ENCODE measurements around the gene MRPS9.
A peak's percentile ranks its signal among the peaks of the same experiment; 100 is the strongest.

MRPS9 gene

GRCh38 chr2:105141099-105141614 lies 103.3 kb downstream of the MRPS9 start:
- H3K4me3 ChIP-seq (ENCODE audit: control insufficient read depth, low read depth, low read length), result no peak overlapping the region
- no peak for TF ChIP-seq CTCF (IDR thresholded peaks at IDR 0.05; ENCODE audit: control insufficient read depth, insufficient read depth, low read depth, low read length, missing control alignments)
- DNase-seq (ENCODE audit: low read depth), result no peak

GRCh38 chr2:105142239-105142638 lies 104.4 kb downstream of the MRPS9 start:
- no peak for TF ChIP-seq CTCF (IDR thresholded peaks at IDR 0.05; ENCODE audit: control insufficient read depth, insufficient read depth, low read depth, low read length, missing control alignments)

GRCh38 chr2:105143094-105143466 lies 105.2 kb downstream of the MRPS9 start:
- no peak for DNase-seq (ENCODE audit: low read depth)
- no peak overlapping the region for H3K4me3 ChIP-seq (ENCODE audit: control insufficient read depth, low read depth, low read length)
- TF ChIP-seq CTCF (IDR thresholded peaks at IDR 0.05; ENCODE audit: control insufficient read depth, insufficient read depth, low read depth, low read length, missing control alignments), result no peak

More at GRCh38 chr2:105142239-105142638, 104.4 kb downstream of the MRPS9 start:
- no peak for DNase-seq (ENCODE audit: low read depth)
- no peak overlapping the region for H3K4me3 ChIP-seq (ENCODE audit: control insufficient read depth, low read depth, low read length)

- DNase-seq (ENCODE audit: low read depth), result no peak
- peak overlapping the region; percentile 33 for H3K4me3 ChIP-seq (ENCODE audit: control insufficient read depth, low read depth, low read length)
- no peak for TF ChIP-seq CTCF (IDR thresholded peaks at IDR 0.05; ENCODE audit: control insufficient read depth, insufficient read depth, low read depth, low read length, missing control alignments)
Measured at GRCh38 chr2:105143467-105144151, 105.7 kb downstream of the MRPS9 start.

- no peak overlapping the region; the same call in 1 of the 2 replicates for H3K4me3 ChIP-seq (ENCODE audit: control insufficient read depth, low read depth, low read length)
- TF ChIP-seq CTCF (IDR thresholded peaks at IDR 0.05; ENCODE audit: control insufficient read depth, insufficient read depth, low read depth, low read length, missing control alignments), result no peak
- no peak for DNase-seq (ENCODE audit: low read depth)
Measured at GRCh38 chr2:105144152-105144940, 106.5 kb downstream of the MRPS9 start.

- TF ChIP-seq CTCF (IDR thresholded peaks at IDR 0.05; ENCODE audit: control insufficient read depth, insufficient read depth, low read depth, low read length, missing control alignments), result no peak
- no peak for DNase-seq (ENCODE audit: low read depth)
- H3K4me3 ChIP-seq (ENCODE audit: control insufficient read depth, low read depth, low read length), result no peak overlapping the region
Measured at GRCh38 chr2:105144941-105145300, 107.1 kb downstream of the MRPS9 start.

All from AG09309 (cell line).